T follicular helper cell (primary cell): ENCODE data around the gene TTYH1.
"Not testable (repeated sequence)": the region's sequence is repeated elsewhere in the genome, so short reads cannot be mapped to it uniquely, and the experiment has no call there.

Experiments used
- DNase-seq: peaks from one replicate; pipeline ENCODE4 v3.0.0-alpha.2; 2020; ENCODE audit warnings: low read depth

The TTYH1 gene

DNA sequence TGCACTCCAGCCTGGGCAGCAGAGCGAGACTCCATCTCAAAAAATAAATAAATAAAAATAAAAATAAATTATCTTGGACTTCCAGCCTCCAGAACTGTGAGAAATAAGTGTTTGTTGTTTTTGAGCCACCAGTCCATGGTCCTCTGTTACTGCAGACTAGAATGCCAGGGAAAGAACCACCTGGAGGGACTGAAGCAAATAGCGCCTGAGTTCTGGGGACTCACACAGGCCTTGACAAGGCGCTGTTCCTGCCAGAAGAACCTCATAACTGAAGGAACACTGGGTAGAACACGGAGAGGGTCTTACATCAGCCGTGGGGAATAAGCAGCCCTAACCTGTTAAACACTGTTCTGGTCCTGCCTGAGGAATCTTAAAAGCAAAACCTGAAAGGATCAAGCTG, 25.4 kb downstream of the TTYH1 start:
- DNase-seq, result no peak

DNA sequence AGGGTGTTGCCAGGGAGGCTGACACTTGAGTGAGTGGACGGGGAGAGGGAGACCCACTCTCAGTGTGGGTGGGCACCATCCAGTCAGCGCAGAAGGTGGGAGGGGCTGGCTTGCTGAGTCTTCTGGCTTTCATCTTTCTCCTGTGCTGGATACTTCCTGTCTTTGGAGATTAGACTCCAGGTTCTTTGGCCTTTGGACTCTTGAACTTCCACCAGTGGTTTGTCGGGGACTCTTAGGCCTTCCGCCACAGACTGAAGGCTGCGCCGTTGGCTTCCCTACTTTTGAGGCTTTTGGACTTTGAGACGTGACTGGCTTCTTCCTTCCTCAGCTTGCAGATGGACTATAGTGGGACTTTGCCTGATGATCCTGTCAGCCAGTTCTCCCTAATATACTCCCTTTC, 29.5 kb downstream of the TTYH1 start:
- DNase-seq, result no peak

DNA sequence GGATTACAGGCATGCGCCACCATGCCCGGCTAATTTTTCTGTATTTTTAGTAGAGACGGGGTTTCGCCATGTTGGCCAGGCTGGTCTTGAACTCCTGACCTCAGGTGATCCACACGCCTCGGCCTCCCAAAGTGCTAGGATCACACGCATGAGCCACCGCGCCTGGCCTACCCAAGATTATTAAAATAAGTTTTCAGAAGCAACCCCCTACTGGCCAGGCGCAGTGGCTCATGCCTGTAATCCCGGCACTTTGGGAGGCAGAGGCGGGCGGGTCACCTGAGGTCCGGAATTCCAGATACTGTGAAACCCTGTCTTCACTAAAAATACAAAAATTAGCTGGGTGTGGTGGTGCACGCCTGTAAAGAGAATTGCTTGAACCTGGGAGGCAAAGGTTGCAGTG, 31.1 kb downstream of the TTYH1 start:
- DNase-seq, result not testable (repeated sequence)

DNA sequence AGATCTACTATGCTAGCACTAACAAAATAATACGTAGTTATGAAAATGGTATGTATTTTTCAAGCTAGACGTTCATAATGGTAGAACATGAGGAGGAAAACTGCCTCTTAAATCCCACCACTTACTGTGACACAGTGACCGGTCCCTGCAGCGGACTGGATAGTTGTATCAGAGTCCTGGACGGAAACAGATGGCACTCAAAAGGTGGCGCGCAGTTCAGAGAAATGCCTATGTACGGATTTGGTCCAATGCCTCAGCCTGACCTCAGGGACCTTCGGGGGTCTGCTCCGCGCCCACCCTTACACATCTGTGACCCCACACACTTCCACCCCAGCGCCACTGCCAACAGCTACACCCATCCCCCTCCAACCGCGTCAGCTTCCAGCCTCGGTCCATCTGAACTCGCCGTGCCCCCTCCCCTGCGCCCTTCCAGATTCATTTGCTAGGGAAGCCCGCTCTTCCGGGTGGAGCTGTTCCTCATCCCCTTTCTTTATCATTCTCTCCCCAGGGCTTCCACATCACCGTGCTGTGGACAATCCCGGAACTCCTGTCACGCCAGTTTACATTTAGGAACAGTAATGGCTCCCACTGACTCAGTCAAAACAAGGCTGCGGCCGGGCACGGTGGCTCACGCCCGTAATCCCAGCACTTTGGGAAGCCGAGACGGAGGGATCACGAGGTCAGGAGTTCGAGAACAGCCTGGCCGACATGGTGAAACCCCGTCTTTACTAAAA, 32.9 kb downstream of the TTYH1 start:
- no peak for DNase-seq

DNA sequence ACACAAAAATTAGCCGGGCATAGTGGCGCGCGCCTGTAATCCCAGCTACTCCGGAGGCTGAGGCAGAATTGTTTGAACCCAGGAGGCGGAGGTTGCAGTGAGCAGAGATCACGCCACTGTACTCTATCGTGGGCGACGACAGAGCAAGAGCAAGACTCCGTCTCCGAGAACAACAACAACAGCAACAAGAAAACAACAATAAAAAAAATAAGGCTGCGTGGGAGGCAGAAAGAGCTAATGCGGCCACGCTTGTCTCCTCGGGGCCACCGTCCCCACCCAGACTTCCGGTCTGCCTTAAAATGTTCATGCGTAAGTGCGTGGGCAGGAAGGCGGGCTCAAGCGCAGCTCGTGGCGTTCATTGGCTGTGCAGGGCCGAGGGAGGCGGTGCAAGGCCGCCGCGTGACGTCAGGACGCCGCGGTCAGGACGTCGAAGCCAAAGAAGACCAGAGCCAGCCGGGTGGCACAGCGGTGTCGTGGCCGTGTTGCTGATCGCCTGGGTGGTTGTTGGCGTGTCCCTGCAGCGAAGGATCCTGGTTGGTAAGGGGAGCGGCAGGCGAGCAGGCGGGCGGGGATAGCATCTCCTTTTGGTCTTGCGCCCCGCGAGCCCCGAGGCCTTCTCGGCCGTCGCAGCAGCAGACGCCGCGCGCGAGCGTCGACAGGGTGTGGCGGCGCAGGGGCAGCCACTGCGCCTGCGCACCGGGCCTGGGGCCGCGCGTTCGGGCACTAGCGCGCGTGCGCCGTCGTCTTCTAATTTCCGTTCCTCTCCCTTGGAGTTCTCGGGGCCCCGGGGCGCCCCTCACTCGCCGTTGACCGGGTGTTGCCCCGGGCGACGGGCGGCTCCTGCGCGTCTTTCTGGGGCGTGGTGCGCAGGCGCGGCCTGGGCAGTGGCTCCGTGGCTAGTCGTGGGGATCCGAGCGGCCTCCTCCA, 33.8 kb downstream of the TTYH1 start, which contains the start of gene LENG8:
LENG8 (plus strand) TSS at position 426 of the 927 bp plus-strand sequence. CDS start 2,146 bp downstream, outside the sequence.
- peak; percentile 96 for DNase-seq

DNA sequence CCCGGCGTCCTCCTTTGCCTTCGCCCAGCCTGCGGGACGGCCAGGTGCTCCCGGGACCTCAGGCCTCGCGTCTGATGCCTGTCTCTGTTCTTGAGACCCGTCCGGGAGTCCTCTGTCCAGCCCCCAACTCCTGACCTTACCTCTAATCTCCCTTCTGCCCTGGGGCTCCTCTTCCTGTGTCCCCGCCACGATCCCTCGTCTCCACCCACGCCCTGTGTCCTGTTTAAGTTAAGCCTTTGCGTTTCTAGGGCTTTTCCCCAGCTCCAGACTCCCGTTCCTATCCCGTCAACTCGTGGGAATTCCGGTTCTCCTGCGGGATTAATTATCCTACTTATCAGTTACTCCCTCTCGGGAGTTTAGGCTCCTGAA, 34.4 kb downstream of the TTYH1 start:
- DNase-seq, result no peak

DNA sequence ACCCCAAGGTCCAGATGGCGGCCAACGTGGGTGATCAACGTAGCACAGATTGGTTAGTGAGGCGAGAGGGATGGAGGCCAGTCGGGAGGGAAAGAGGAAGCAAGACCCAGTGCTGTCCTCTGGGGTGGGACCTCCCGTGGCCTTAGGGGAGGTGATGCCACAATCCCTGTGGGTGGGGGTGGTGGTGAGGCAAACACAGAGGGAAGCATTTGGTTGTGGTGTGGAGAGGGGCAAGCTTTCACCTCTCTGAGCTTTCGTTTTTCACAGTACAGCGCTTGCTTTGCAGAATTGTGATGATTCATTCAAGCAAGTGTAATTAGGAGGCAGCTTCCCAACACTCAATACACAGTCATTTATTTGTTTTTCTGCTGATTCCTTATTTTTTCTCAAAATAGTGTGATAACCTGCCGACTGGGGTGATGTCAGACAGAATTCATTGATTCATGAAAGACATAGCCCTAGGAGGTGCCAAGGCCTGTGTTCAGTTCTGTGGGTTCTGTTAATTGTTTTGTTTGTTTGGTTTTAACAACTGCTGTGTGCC, 36.1 kb downstream of the TTYH1 start:
- DNase-seq, result no peak

DNA sequence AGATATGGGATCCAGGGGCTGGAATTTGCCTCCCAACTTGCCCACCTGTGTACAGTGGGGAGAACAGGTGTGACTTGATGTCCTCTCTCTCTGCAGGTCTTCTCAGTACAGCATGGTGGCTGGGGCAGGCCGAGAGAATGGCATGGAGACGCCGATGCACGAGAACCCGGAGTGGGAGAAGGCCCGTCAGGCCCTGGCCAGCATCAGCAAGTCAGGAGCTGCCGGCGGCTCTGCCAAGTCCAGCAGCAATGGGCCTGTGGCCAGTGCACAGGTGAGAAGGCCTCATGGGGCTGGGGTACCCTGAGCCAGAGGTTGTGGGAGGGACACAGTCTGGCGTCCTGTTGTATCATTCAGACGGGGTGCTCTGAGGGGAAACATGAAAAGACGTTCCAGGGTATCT, 36.7 kb downstream of the TTYH1 start:
- no peak for DNase-seq

DNA sequence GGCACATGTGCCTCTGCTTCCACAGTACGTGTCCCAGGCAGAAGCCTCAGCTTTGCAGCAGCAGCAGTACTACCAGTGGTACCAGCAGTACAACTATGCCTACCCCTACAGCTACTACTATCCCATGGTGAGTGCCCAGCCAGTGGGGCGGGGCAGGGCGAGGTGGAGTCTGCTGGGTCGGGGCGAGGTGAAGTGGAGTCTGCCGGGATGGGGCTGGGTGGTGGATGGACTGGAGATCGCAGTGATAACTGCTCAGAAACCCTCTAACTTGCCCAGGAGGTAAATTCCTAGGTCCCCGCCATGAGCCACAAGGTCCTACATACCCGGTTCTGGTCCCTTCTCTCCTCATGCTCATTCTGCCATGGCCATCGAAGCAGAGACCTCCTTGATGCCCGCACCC, 37.4 kb downstream of the TTYH1 start:
- DNase-seq, result no peak

DNA sequence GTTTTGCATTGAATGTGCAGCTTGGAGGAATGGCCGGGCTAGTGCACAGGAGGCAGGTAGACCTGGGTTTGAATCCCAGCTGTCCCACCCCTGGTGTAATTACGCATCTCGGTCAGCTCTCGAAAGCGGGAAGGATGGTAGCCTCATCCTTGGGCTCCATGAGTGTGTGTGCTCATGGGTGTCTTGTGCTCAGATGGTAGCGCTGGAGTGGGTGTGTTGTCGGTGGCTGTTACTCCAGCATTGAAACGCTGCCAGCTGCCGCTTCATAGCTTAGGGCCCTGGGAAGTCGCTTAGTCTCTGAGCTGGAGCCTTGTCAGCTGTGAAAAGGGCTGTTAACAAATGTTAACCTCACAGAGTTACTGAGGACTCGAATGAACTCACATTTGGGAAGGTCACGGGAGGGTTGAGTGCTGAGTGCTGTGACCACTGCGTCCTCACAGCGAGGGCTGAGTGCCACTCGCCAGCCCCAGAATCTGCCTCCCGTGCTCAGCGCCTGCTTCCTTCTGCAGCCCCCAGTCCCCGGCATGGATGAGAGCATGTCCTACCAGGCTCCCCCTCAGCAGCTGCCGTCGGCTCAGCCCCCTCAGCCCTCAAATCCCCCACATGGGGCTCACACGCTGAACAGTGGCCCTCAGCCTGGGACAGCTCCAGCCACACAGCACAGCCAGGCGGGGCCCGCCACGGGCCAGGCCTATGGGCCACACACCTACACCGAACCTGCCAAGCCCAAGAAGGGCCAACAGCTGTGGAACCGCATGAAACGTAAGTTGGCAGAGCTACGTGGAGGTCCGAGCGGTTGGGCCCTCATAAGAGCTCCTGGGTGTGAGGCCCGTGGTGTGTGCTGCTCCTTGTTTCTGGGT, 38.9 kb downstream of the TTYH1 start:
- DNase-seq, result no peak

DNA sequence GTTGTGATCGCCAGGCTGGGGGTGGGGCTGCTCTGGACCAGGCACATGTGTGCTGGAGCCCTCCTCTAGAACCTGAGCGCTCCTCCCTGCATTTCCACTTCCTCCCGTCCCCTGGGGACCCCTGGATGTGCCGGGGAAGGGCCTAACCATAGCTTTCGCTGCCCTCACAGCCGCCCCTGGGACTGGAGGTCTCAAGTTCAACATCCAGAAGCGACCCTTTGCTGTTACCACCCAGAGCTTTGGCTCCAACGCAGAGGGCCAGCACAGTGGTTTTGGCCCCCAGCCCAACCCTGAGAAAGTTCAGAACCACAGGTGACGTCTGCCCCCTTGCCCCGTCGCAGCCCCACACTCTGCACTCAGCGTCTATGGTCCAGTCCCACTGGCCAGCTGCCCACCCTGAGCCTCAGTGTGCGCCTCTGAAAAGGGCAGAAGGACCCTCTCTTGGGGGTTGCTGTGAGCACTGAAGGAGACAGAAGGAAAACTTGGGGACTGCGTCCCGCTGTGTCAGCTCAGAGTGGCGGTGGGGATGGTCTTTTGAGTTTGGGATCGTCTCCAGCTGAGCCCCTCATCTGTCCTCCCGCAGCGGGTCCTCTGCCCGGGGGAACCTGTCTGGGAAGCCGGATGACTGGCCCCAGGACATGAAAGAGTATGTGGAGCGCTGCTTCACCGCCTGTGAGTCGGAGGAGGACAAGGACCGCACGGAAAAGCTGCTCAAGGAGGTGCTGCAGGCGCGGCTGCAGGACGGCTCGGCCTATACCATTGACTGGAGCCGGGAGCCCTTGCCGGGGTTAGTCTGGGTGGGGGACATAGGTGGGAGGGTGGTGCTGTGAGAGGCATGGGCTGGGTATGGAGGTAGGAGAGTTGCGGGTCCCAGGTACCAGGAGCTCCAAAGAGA, 39.8 kb downstream of the TTYH1 start:
- no peak for DNase-seq

DNA sequence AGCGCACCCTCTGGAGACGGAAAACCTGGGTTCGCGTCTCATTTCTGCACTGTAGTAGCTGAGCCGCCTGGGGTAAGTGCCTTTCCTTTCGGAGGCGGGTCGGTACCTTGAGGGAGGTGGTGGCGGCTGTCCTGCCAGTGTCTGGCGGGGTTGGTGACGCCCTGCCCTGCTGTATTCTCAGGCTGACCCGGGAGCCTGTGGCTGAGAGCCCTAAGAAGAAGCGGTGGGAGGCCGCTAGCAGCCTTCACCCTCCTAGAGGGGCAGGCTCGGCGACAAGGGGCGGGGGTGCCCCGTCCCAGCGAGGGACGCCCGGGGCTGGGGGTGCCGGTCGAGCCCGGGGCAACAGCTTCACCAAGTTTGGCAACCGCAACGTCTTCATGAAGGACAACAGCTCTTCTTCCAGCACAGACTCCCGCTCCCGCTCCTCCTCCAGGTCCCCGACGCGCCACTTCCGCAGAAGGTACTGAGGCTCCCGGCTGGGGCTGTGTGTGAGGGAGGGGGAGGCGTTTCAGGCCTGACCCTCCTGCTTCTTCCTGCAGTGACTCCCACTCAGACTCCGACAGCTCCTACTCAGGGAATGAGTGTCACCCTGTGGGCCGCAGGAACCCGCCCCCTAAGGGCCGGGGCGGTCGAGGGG, 40.6 kb downstream of the TTYH1 start:
- DNase-seq, result no peak

DNA sequence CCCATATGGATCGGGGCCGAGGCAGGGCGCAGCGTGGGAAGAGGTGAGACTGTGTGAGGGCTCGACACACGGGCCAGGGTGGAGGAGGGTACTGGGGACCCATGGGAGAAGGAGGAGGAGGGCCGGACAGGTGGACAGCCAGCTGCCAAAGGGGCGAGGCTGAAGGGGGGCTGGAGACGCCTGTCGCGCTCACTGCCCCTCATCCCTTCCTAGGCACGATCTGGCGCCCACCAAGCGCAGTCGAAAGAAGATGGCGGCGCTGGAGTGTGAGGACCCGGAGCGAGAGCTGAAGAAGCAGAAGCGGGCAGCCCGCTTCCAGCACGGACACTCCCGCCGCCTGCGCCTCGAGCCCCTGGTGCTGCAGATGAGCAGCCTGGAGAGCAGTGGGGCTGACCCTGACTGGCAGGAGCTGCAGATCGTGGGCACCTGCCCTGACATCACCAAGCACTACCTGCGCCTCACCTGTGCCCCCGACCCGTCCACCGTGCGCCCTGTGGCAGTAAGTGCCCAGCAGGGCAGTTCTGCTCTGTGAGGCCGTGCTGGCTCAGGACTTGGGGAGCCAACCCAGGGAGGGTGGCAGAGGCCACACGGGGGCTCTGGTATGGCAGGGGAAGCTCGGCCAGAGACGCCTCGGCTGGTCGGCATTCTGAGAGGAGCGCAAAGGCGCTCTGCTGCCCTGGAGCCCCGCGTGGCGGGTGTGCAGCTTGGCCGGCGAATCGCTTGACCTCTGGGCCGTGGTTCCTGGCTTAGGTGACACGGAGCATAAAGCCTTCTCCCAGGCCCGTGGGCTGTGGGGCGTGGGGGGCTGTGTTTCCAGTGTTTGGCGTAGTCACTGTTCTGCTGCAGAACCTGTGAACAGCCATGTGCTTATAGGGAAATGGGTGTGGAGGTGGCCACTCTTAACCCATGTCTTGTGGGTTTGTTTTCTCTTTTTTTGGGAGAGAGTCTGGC, 41.4 kb downstream of the TTYH1 start:
- DNase-seq, result no peak

DNA sequence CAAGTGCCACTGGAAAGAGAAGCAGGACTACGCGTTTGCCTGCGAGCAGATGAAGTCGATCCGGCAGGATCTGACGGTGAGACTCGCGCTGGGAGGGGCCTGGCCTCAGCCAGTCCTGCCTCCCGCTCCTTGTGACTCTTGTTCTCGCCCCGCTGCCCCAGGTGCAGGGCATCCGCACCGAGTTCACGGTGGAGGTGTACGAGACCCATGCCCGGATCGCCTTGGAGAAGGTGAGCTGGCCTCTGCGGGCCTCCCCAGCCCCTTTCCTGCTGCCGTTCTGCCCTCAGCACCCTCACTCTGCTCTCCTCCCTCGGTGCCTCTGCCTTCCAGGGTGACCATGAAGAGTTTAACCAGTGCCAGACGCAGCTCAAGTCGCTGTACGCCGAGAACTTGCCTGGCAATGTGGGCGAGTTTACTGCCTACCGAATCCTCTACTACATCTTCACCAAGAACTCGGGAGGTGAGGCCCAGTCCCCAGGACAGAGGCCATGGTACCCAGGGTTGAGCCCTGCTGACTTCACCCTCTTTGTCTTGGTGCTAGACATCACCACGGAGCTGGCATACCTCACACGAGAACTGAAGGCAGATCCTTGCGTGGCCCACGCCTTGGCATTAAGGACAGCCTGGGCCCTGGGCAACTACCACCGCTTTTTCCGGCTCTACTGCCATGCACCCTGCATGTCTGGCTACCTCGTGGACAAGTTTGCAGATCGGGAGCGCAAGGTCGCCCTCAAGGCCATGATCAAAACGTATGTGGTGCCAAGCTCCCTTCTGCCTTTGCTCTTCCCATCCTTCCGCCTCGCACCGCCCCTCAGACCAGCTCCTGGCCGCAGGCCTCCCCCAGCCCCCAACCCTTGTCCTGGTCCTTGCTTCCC, 42.7 kb downstream of the TTYH1 start:
- DNase-seq, result no peak

DNA sequence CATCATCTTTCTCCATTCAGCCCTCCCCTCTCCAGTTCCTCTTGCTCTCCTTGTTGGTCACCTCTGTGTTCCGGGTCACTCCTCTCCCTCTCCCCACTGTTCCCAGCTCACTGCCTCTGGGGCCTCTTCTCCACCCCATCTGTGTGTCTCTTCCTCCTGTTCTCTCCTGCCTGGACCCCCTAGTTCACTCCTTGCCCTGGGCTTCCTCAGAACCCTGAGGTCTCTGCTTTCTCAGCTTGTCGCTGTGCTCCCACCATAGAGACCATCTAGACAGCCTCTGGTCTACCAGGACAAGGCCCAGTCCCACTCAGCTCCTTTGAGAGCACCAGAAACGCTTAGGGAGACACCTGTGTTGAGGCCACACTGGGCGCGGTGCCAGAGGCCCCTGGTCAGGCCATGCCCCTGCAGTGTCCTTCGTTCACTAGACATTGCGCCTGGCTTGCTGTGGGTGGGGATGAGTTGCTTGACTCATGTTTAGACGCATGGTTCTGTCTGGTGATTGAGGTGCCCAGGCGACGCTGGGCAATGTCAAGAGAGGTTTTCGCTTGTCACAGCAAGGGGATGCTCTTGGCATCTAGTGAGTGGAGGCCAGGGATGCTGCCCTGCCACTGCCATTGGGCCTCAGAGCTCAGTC, 43.5 kb downstream of the TTYH1 start:
- DNase-seq, result no peak

DNA sequence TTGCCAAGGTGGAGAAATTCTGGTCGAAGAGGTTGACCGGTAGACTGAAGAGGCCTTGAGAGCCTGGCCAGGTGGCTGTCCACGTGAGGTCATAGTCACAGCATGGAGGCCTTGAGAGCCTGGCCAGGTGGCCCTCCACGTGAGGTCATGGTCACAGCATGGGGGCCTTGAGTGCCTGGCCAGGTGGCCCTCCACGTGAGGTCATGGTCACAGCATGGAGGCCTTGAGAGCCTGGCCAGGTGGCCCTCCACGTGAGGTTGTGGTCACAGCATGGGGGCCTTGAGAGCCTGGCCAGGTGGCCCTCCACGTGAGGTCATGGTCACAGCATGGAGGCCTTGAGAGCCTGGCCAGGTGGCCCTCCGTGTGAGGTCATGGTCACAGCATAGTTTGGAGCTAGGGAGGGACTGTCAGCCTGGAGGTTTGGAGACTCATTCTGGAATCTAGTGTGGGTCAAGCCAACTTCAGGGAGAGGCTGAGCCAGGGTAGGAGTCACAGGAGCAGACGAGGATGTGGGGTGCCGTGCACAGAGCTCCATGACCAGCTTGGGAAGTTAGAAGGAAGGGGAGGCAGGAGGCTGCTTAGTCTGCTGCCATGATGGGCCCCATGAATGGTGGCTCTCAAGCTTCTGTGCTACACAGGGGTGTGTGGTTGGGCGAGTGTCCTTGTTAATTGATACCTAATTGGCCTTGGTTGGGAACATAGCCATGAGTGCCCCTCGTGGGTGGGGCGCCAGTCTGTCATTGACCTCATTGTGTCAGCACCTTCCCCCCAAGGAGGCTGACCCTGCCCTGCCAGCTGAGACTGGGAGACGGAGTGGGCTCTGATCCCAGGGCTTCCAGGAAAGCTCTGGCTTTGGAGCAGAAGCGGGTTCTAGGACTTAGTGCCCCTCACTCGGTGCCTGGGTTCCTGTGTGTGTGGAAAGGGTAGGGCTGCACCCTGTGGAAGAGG, 44.3 kb downstream of the TTYH1 start:
- DNase-seq, result no peak
